K562 (cell line): ENCODE data around the gene IFNA16. TPM values are rescaled to one million over a fixed set of nuclear protein-coding genes. Genes with fewer than 3 reads are reported as not detected.

Experiments
- ATAC-seq: fragments of 200-7000 bp; cut with Tn5 transposase; 3 replicates; pipeline ENCODE4 v1.9.1; 2020; ENCODE audit warnings: moderate library complexity
- BruUV-seq: library from RNA; stranded (reverse); fragments of 400-500 nt; replicated peaks from 2 replicates; lab custom pipeline; 2021; lab: Mats Ljungman, UMichigan
- CTCF ChIA-PET: fragments of 300-600 bp; formaldehyde crosslinking; extraction: SDS; loops from one replicate; lab custom pipeline; 2021; ENCODE audit warnings: low intra/inter-chr PET ratio; lab: Yijun Ruan, JAX
- POLR2A ChIA-PET: fragments of 300-600, 350-650 bp; sonication (Branson Sonifier 250); formaldehyde crosslinking; extraction: SDS; loops from one replicate; lab custom pipeline; 2021; ENCODE audit warnings: antibody characterized with exemption, inconsistent platforms; lab: Yijun Ruan, JAX
- DNase-seq, 4 experiments: peaks; one replicate each; pipeline versions ENCODE4 v3.0.0 to v3.0.0-alpha.2; 2011 to 2018; ENCODE audit warnings: low spot score in 3 of 4, mixed read lengths in 3 of 4; ENCODE audit errors: extremely low read depth in 1 of 4
- FAIRE-seq: peaks from 2 replicates; lab custom pipeline; 2011; peaks lifted over from hg19 to GRCh38; lab: Jason Lieb, UNC
- H2AFZ ChIP-seq: 2 replicates; pipeline ENCODE4 v1.6.0; 2011; ENCODE audit warnings: low read depth, low read length, control low read depth, inconsistent platforms
- H3K27ac ChIP-seq: fragments of 200-600 bp; 3 replicates; pipeline ENCODE4 v1.8.0; 2011; ENCODE audit warnings: low read depth, mild to moderate bottlenecking, control low read depth, inconsistent platforms, low read length, moderate library complexity, mixed read lengths; ENCODE audit errors: extremely low read depth
- H3K27me3 ChIP-seq, 2 experiments: fragments of 300-600 bp in 1 of 2; 2 replicates in 1 of 2; 3 replicates in 1 of 2; pipeline versions ENCODE4 v1.6.0 to v1.8.0; 2011; ENCODE audit warnings: inconsistent platforms in 2 of 2, low read length in 2 of 2, mild to moderate bottlenecking in 1 of 2, mixed read lengths in 1 of 2, moderate library complexity in 1 of 2; ENCODE audit not compliant: control insufficient read depth in 2 of 2, insufficient read depth in 2 of 2
- H3K36me3 ChIP-seq: fragments of 300-600 bp; 3 replicates; pipeline ENCODE4 v1.8.0; 2011; ENCODE audit warnings: mild to moderate bottlenecking, low read length, inconsistent platforms; ENCODE audit not compliant: control insufficient read depth, insufficient read depth
- H3K4me1 ChIP-seq, 2 experiments: fragments of 200-600 bp in 1 of 2; replicated peaks in 1 of 2; 2 replicates in 1 of 2; 3 replicates in 1 of 2; pipeline versions ENCODE4 v1.5.1 to v1.8.0; 2011; ENCODE audit warnings: inconsistent platforms in 2 of 2, low read length in 2 of 2, mild to moderate bottlenecking in 1 of 2, mixed read lengths in 1 of 2, moderate library complexity in 1 of 2; ENCODE audit not compliant: control insufficient read depth in 2 of 2, insufficient read depth in 2 of 2
- H3K4me2 ChIP-seq: 2 replicates; pipeline ENCODE4 v1.6.1; 2011; ENCODE audit warnings: low read length, control low read depth, inconsistent platforms, mixed read lengths; ENCODE audit not compliant: insufficient read depth
- H3K4me3 ChIP-seq: fragments of 200-600 bp; sonication (generic), shearing (Covaris generic); 2 replicates; pipeline ENCODE4 v1.5.1; 2016; ENCODE audit warnings: control low read depth, inconsistent platforms
- H3K79me2 ChIP-seq: fragments of 200-600 bp; 3 replicates; pipeline ENCODE4 v1.8.0; 2011; ENCODE audit warnings: low read length, inconsistent platforms; ENCODE audit not compliant: control insufficient read depth, insufficient read depth
- H3K9ac ChIP-seq, 2 experiments: 2 replicates each; pipeline versions ENCODE4 v1.6.0 to v1.6.1; 2011; ENCODE audit warnings: low read depth in 2 of 2, low read length in 2 of 2, control low read depth in 1 of 2, inconsistent platforms in 1 of 2, mild to moderate bottlenecking in 1 of 2, mixed read lengths in 1 of 2; ENCODE audit not compliant: insufficient read depth in 1 of 2
- H3K9me1 ChIP-seq: one replicate; pipeline ENCODE4 v1.6.0; 2011; ENCODE audit warnings: inconsistent platforms, mild to moderate bottlenecking, low read length, moderate library complexity; ENCODE audit not compliant: control insufficient read depth, insufficient read depth
- H3K9me3 ChIP-seq: replicated peaks from 2 replicates; pipeline ENCODE4 v1.5.1; 2011; ENCODE audit warnings: low read depth, low read length, inconsistent platforms; ENCODE audit not compliant: control insufficient read depth, insufficient read depth
- H4K20me1 ChIP-seq: replicated peaks from 2 replicates; pipeline ENCODE4 v1.6.1; 2011; ENCODE audit warnings: low read length, inconsistent platforms, mixed read lengths; ENCODE audit not compliant: control insufficient read depth, insufficient read depth
- ATF6 ChIP-seq: sonication (generic); formaldehyde crosslinking; IDR thresholded peaks from 2 replicates; pipeline ENCODE4 v1.4.0; 2020; ENCODE audit warnings: mild to moderate bottlenecking, missing genetic modification reagents
- CREB5 ChIP-seq: fragments of 250-450 bp; sonication (Bioruptor Pico); IDR thresholded peaks from 2 replicates; pipeline ENCODE4 v1.5.0; 2020; ENCODE audit warnings: mild to moderate bottlenecking
- JUNB ChIP-seq: fragments of 450-650 bp; formaldehyde crosslinking; conservative IDR thresholded peaks from 2 replicates; pipeline ENCODE4 v1.4.0; 2020; ENCODE audit warnings: mild to moderate bottlenecking
- MCM5 ChIP-seq: fragments of 450-650 bp; IDR thresholded peaks from 2 replicates; pipeline ENCODE4 v1.6.1; 2016; ENCODE audit warnings: low read depth
- PTBP1 ChIP-seq: fragments of 200-400 bp; formaldehyde crosslinking; IDR thresholded peaks from 2 replicates; pipeline ENCODE4 v1.6.1; 2017; ENCODE audit warnings: low read depth, low read length
- WGBS: fragments of 100-300 bp; shearing (Covaris generic); methylation state at CpG from one replicate; pipeline ENCODE4 v1.1.6; 2016; ENCODE audit warnings: low coverage, mixed read lengths; ENCODE audit not compliant: insufficient coverage; ENCODE audit errors: missing lambda C conversion rate; 5-methylcytosine and 5-hydroxymethylcytosine counted together
- in situ Hi-C: fragments of 300-500 bp; cut with MboI; formaldehyde crosslinking; loops from 4 replicates; pipeline ENCODE4 v1.15.0; 2018; ENCODE audit warnings: inconsistent platforms, mixed read lengths
- intact Hi-C: fragments of 100-400 bp; cut with micrococcal nuclease; formaldehyde crosslinking; loops from 2 replicates; pipeline ENCODE4 v1.14.2; 2022
- polyA plus RNA-seq, 8 experiments: library from polyadenylated mRNA; depleted of rRNA in 4 of 8; stranded (reverse) in 5 of 8; unstranded in 3 of 8; fragments of >200 nt; fragmentation: Nextera tagmentation in 2 of 8; fragmentation: Illumina TruSeq in 1 of 8; extraction: Ambion mirVana in 2 of 8; extraction: Trizol in 1 of 8; gene quantifications; 2 replicates each; pipeline versions ENCODE4 v1.2.1 to v1.2.3, GENCODE V29; 2011 to 2014; ENCODE audit warnings: inconsistent platforms in 1 of 8, missing spikeins in 1 of 8
- total RNA-seq, 7 experiments: library from RNA; depleted of rRNA in 6 of 7; stranded (reverse); fragments of >200 nt in 6 of 7; fragmentation: Illumina TruSeq in 2 of 7; extraction: Trizol in 2 of 7; gene quantifications; 2 replicates each; pipeline versions ENCODE4 v1.2.1 to v1.2.3, GENCODE V29; 2011 to 2021; ENCODE audit warnings: low replicate concordance in 1 of 7

The IFNA16 gene
- total and polyA plus RNA-seq, 9 of the 15 experiments (the other 6 are each of a cell fraction or from before 2014, with no cell fraction given): not detected

- no peak for TF ChIP-seq CREB5 (CRISPR knock-in tag)
- TF ChIP-seq PTBP1: no peak
- TF ChIP-seq ATF6 (CRISPR knock-in tag): no peak
- no peak for TF ChIP-seq JUNB (CRISPR knock-in tag)
These were observed 34.1 kb upstream of the IFNA16 start (continued) for GRCh38 chr9:21251190-21251589.

GRCh38 chr9:21244836-21245235 is 27.7 kb upstream of the IFNA16 start:
- DNase-seq (no peak), ATAC-seq (no peak), FAIRE-seq (no peak)
- H3K9ac ChIP-seq: no peak overlapping the region
- no peaks in the 10 kb centered on the region for H3K9me1 ChIP-seq
- H3K4me3 ChIP-seq: no peak overlapping the region
- ChIA-PET CTCF (no interaction called here), POLR2A (no interaction called here)
- in situ Hi-C loops: no loop called here
- intact Hi-C loops: no loop called here
- no peaks in the 10 kb centered on the region for H3K27me3 ChIP-seq
- no peaks in the 10 kb centered on the region for H3K79me2 ChIP-seq
- no peaks in the 10 kb centered on the region for H3K4me1 ChIP-seq
- no peak overlapping the region for H2AFZ ChIP-seq
- no peaks in the 10 kb centered on the region for H3K36me3 ChIP-seq
- H4K20me1 ChIP-seq: no peaks in the 10 kb centered on the region
- no peak overlapping the region for H3K27ac ChIP-seq
- H3K4me2 ChIP-seq: no peak overlapping the region
- no CpG with 5 or more reads among the region's 2 CpGs for WGBS
- BruUV-seq: no TSS peak
- no peak for TF ChIP-seq MCM5
- H3K9me3 ChIP-seq: no peaks in the 10 kb centered on the region
